Muscle layer of colon (tissue), 2 donors: ENCODE measurements around the gene DRAXIN.

Experiments
- H3K27ac ChIP-seq: one replicate; pipeline ENCODE4 v1.7.0; 2013; ENCODE audit warnings: low read depth, mild to moderate bottlenecking, low read length, moderate library complexity
- H3K27me3 ChIP-seq, 2 donors: one replicate each; pipeline ENCODE4 v1.7.0; 2013; ENCODE audit warnings: low read length in 2 of 2, mild to moderate bottlenecking in 2 of 2; ENCODE audit not compliant: insufficient read depth in 2 of 2, control insufficient read depth in 1 of 2
- H3K36me3 ChIP-seq: one replicate; pipeline ENCODE4 v1.7.0; 2013; ENCODE audit warnings: mild to moderate bottlenecking, low read length; ENCODE audit not compliant: insufficient read depth
- H3K4me1 ChIP-seq: one replicate; pipeline ENCODE4 v1.7.0; 2013; ENCODE audit warnings: mild to moderate bottlenecking, low read length; ENCODE audit not compliant: insufficient read depth
- H3K4me3 ChIP-seq, 2 donors: one replicate each; pipeline ENCODE4 v1.7.0; 2013; ENCODE audit warnings: low read length in 2 of 2, low read depth in 1 of 2, mild to moderate bottlenecking in 1 of 2, moderate library complexity in 1 of 2
- H3K9ac ChIP-seq: one replicate; pipeline ENCODE4 v1.7.0; 2013; ENCODE audit warnings: low read length
- H3K9me3 ChIP-seq: one replicate; pipeline ENCODE4 v1.7.0; 2013; ENCODE audit warnings: mild to moderate bottlenecking, low read length
- donor health status: abdominal sarcoma.
- donor health status: Adenocarcinoma of cecum.

The DRAXIN gene

GRCh38 chr1:11704691-11705475 is 13.4 kb downstream of the DRAXIN start:
- no peaks in the 10 kb centered on the region for H3K36me3 ChIP-seq
- no peak overlapping the region for H3K4me3 ChIP-seq
- no peak overlapping the region for H3K9ac ChIP-seq
- peaks cover 0 to 25% of the 10 kb centered on the region in 2 donors for H3K27me3 ChIP-seq
- H3K4me1 ChIP-seq, result peaks cover 10% of the 10 kb centered on the region
- no peak overlapping the region for H3K27ac ChIP-seq
- H3K9me3 ChIP-seq, result no peaks in the 10 kb centered on the region

- Histone ChIP-seq H3K27me3 (peaks cover 0 to 24% of the 10 kb centered on the region in 2 donors), H3K36me3 (no peaks in the 10 kb centered on the region), H3K9me3 (no peaks in the 10 kb centered on the region), H3K4me3 (no peak overlapping the region), H3K27ac (no peak overlapping the region), H3K9ac (no peak overlapping the region), H3K4me1 (peaks cover 10% of the 10 kb centered on the region)
These were observed 14.1 kb downstream of the DRAXIN start for GRCh38 chr1:11705596-11705995.

GRCh38 chr1:11706292-11706691 is 14.8 kb downstream of the DRAXIN start:
- H3K9ac ChIP-seq, result no peak overlapping the region
- H3K27ac ChIP-seq, result no peak overlapping the region
- no peaks in the 10 kb centered on the region for H3K36me3 ChIP-seq
- H3K27me3 ChIP-seq, result peaks cover 0 to 19% of the 10 kb centered on the region in 2 donors
- no peaks in the 10 kb centered on the region for H3K9me3 ChIP-seq
- H3K4me3 ChIP-seq, result no peak overlapping the region
- peaks cover 5% of the 10 kb centered on the region for H3K4me1 ChIP-seq

- no peaks in the 10 kb centered on the region for H3K36me3 ChIP-seq
- H3K27me3 ChIP-seq, result peaks cover 0 to 20% of the 10 kb centered on the region in 2 donors
- no peak overlapping the region for H3K4me3 ChIP-seq
- no peaks in the 10 kb centered on the region for H3K4me1 ChIP-seq
- H3K9ac ChIP-seq, result no peak overlapping the region
- H3K9me3 ChIP-seq, result no peaks in the 10 kb centered on the region
- H3K27ac ChIP-seq, result no peak overlapping the region
These were observed 16.2 kb downstream of the DRAXIN start for GRCh38 chr1:11707621-11708276.

- Histone ChIP-seq H3K9ac (no peak overlapping the region), H3K36me3 (no peaks in the 10 kb centered on the region), H3K4me3 (no peak overlapping the region), H3K27ac (no peak overlapping the region), H3K9me3 (no peaks in the 10 kb centered on the region), H3K27me3 (peaks cover 0 to 11% of the 10 kb centered on the region in 2 donors), H3K4me1 (no peaks in the 10 kb centered on the region)
These were observed 17.2 kb downstream of the DRAXIN start for GRCh38 chr1:11708554-11709350.

GRCh38 chr1:11711490-11711889 is 20.0 kb downstream of the DRAXIN start:
- Histone ChIP-seq H3K27me3 (peaks cover 0 to 4% of the 10 kb centered on the region in 2 donors), H3K4me3 (no peak overlapping the region), H3K27ac (no peak overlapping the region), H3K9ac (no peak overlapping the region), H3K4me1 (no peaks in the 10 kb centered on the region), H3K36me3 (no peaks in the 10 kb centered on the region), H3K9me3 (no peaks in the 10 kb centered on the region)

- H3K4me1 ChIP-seq, result no peaks in the 10 kb centered on the region
- peaks cover 0 to 3% of the 10 kb centered on the region in 2 donors for H3K27me3 ChIP-seq
- no peak overlapping the region for H3K27ac ChIP-seq
- no peak overlapping the region for H3K9ac ChIP-seq
- no peaks in the 10 kb centered on the region for H3K36me3 ChIP-seq
- no peaks in the 10 kb centered on the region for H3K9me3 ChIP-seq
- no peak overlapping the region for H3K4me3 ChIP-seq
These were observed 20.8 kb downstream of the DRAXIN start for GRCh38 chr1:11712285-11712684.

- Histone ChIP-seq H3K27ac (no peak overlapping the region), H3K27me3 (peaks cover 0 to 3% of the 10 kb centered on the region in 2 donors), H3K9me3 (no peaks in the 10 kb centered on the region), H3K36me3 (no peaks in the 10 kb centered on the region), H3K4me3 (no peak overlapping the region), H3K4me1 (no peaks in the 10 kb centered on the region), H3K9ac (no peak overlapping the region)
These were observed 21.6 kb downstream of the DRAXIN start for GRCh38 chr1:11713095-11713494.

- H3K27me3 ChIP-seq, result peaks cover 0 to 3% of the 10 kb centered on the region in 2 donors
- no peaks in the 10 kb centered on the region for H3K9me3 ChIP-seq
- H3K4me3 ChIP-seq, result no peak overlapping the region
- no peaks in the 10 kb centered on the region for H3K36me3 ChIP-seq
- H3K27ac ChIP-seq, result no peak overlapping the region
- H3K4me1 ChIP-seq, result peaks cover 4% of the 10 kb centered on the region
- no peak overlapping the region for H3K9ac ChIP-seq
These were observed 23.5 kb downstream of the DRAXIN start for GRCh38 chr1:11714831-11715575.

GRCh38 chr1:11719313-11720032 is 28.0 kb downstream of the DRAXIN start:
- H3K27me3 ChIP-seq, result no peaks in the 10 kb centered on the region
- no peak overlapping the region for H3K9ac ChIP-seq
- no peaks in the 10 kb centered on the region for H3K36me3 ChIP-seq
- H3K27ac ChIP-seq, result no peak overlapping the region
- H3K9me3 ChIP-seq, result no peaks in the 10 kb centered on the region
- peaks cover 5% of the 10 kb centered on the region for H3K4me1 ChIP-seq
- H3K4me3 ChIP-seq, result peak overlapping the region; percentile 17 to 57
